ENCODE results near the gene GLB1L3. TPM values are rescaled to one million over a fixed set of nuclear protein-coding genes. Genes with fewer than 3 reads are reported as not detected.

Gene GLB1L3
- total and polyA plus RNA-seq, 2 donors (not counting 3 experiments of a cell fraction or from before 2014, with no cell fraction given), result not detected

DNA sequence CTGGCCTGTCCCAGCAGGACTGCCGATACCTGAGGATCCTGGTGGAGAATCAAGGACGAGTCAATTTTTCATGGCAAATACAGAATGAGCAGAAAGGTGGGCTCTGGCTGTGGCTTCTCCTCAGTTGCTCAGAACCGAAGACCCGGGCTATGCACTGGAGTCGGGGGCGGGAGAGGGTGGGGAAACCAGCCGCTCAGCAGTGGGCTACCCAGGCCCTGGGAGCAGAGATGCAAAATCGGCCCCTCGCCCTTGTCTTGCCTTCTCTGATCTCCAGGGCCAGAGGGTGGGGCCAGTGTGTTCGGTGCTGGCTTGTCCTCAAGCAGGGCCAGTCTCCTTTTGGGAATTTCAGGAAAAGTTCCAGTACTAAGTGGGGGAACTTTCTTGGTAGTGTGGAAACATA is 37.2 kb downstream of the GLB1L3 start:
- H3K79me2 ChIP-seq (ENCODE audit: control insufficient read depth, insufficient read depth, low read length), result no peaks in the 10 kb centered on the region
- no peak overlapping the region for H3K27ac ChIP-seq (ENCODE audit: insufficient read depth, low read depth, low read length)
- ChIA-PET POLR2A (no interaction called here), CTCF (no interaction called here)
- DNase-seq (ENCODE audit: low read depth, low spot score) (no peak), FAIRE-seq (no peak)
- no peaks in the 10 kb centered on the region for H3K36me3 ChIP-seq (ENCODE audit: control insufficient read depth in 2 of 2, extremely low read depth in 1 of 2, insufficient read depth in 2 of 2, low read length in 2 of 2)
- dilution Hi-C loops (cut with MboI; ENCODE audit: extremely low pct_ligation_motif_present, low sequenced_read_pairs) (no loop called here), intact Hi-C loops (cut with micrococcal nuclease) (no loop called here)
- TF ChIP-seq JUN (IDR thresholded peaks at IDR 0.05; ENCODE audit: borderline replicate concordance, insufficient read depth, insufficient read length, low read depth), result no peak
- TF ChIP-seq EZH2 (IDR thresholded peaks at IDR 0.05; ENCODE audit: borderline replicate concordance, low read depth, low read length, severe bottlenecking), result no peak
- TF ChIP-seq, protein P1, sequence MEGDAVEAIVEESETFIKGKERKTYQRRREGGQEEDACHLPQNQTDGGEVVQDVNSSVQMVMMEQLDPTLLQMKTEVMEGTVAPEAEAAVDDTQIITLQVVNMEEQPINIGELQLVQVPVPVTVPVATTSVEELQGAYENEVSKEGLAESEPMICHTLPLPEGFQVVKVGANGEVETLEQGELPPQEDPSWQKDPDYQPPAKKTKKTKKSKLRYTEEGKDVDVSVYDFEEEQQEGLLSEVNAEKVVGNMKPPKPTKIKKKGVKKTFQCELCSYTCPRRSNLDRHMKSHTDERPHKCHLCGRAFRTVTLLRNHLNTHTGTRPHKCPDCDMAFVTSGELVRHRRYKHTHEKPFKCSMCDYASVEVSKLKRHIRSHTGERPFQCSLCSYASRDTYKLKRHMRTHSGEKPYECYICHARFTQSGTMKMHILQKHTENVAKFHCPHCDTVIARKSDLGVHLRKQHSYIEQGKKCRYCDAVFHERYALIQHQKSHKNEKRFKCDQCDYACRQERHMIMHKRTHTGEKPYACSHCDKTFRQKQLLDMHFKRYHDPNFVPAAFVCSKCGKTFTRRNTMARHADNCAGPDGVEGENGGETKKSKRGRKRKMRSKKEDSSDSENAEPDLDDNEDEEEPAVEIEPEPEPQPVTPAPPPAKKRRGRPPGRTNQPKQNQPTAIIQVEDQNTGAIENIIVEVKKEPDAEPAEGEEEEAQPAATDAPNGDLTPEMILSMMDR (IDR thresholded peaks at IDR 0.05; ENCODE audit: extremely low read depth in 1 of 2, insufficient read depth in 1 of 2, low read depth in 1 of 2, low read length in 2 of 2), result no peak
- no peak for TF ChIP-seq POLR2A (IDR thresholded peaks at IDR 0.05; ENCODE audit: low read depth, low read length)
- H3K9me1 ChIP-seq (replicated peaks; ENCODE audit: control insufficient read depth, extremely low read depth, insufficient read depth, low read length), result no peaks in the 10 kb centered on the region
- no peak overlapping the region for H2AFZ ChIP-seq (ENCODE audit: low read depth, low read length)
- BruUV-seq (replicated peaks), result no TSS peak
- H3K27me3 ChIP-seq (ENCODE audit: control insufficient read depth in 2 of 2, insufficient read depth in 2 of 2, low read length in 2 of 2), result no peaks in the 10 kb centered on the region
- no peaks in the 10 kb centered on the region for H3K4me1 ChIP-seq (ENCODE audit: control insufficient read depth, extremely low read depth, insufficient read depth, low read length)
- no peaks in the 10 kb centered on the region for H3K9me3 ChIP-seq (replicated peaks; ENCODE audit: control insufficient read depth, insufficient read depth, low read length)
- H3K9ac ChIP-seq (replicated peaks; ENCODE audit: extremely low read depth, insufficient read depth, low read length), result no peak overlapping the region
- H3K4me2 ChIP-seq (ENCODE audit: insufficient read depth, low read length), result no peak overlapping the region
- no peaks in the 10 kb centered on the region for H4K20me1 ChIP-seq (replicated peaks; ENCODE audit: control insufficient read depth, extremely low read depth, insufficient read depth, low read length)
- H3K4me3 ChIP-seq (replicated peaks in 1 of 3; ENCODE audit: insufficient read depth in 1 of 3, low read depth in 1 of 3, low read length in 3 of 3), result no peak overlapping the region

DNA sequence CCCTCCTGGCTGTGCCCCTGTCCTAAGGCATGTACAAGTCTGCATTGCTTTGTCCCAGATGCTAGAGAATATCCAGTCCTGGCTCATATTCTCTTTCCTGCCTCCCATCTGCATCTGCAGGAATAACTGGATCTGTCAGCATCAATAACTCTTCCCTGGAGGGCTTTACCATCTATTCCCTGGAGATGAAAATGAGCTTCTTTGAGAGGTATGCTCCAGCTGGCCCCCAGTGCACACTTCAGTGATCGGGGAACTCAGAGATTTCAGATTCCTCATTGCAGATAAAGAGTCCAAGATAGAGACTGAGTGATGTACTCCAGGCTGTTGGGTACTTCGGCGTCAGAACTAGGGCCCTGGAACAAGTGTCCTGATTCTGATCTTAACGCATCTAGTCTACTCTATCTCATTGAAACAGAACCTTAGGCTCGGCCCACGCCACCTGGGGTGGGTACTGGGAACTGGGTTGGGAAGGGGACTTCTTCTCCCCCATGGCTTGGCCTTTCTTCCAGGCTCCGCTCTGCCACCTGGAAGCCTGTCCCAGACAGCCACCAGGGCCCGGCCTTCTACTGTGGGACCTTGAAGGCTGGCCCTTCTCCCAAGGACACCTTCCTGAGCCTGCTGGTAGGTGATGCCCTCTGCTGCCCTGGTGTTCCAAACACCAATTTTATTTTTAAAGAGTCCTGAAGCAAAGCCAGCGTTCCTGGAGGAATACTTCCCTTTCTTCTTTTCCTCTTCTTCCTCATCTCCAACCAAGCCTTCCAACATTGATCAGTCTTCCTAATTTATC is 37.8 kb downstream of the GLB1L3 start:
- H3K9me1 ChIP-seq (replicated peaks; ENCODE audit: control insufficient read depth, extremely low read depth, insufficient read depth, low read length), result no peaks in the 10 kb centered on the region
- H3K27ac ChIP-seq (ENCODE audit: insufficient read depth, low read depth, low read length), result no peak overlapping the region
- ChIA-PET CTCF (no interaction called here), POLR2A (no interaction called here)
- H3K9ac ChIP-seq (replicated peaks; ENCODE audit: extremely low read depth, insufficient read depth, low read length), result no peak overlapping the region
- TF ChIP-seq MYC (IDR thresholded peaks at IDR 0.05; ENCODE audit: low read depth, low read length) (no peak), POLR2AphosphoS5 (IDR thresholded peaks at IDR 0.05; ENCODE audit: insufficient read depth, low read depth, low read length) (no peak), EZH2 (IDR thresholded peaks at IDR 0.05; ENCODE audit: borderline replicate concordance, low read depth, low read length, severe bottlenecking) (no peak), POLR2A (IDR thresholded peaks at IDR 0.05; ENCODE audit: low read depth, low read length) (no peak), JUN (IDR thresholded peaks at IDR 0.05; ENCODE audit: borderline replicate concordance, insufficient read depth, insufficient read length, low read depth) (no peak), FOS (IDR thresholded peaks at IDR 0.05; ENCODE audit: borderline replicate concordance, insufficient read depth, low read length) (no peak), GATA2 (IDR thresholded peaks at IDR 0.05; ENCODE audit: insufficient read depth, insufficient read length, low read depth, low read length) (no peak)
- TF ChIP-seq, protein P1 (IDR thresholded peaks at IDR 0.05; ENCODE audit: extremely low read depth in 1 of 2, insufficient read depth in 1 of 2, low read depth in 1 of 2, low read length in 2 of 2), result no peak
- TF ChIP-seq, protein P2, sequence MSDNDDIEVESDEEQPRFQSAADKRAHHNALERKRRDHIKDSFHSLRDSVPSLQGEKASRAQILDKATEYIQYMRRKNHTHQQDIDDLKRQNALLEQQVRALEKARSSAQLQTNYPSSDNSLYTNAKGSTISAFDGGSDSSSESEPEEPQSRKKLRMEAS (IDR thresholded peaks at IDR 0.05; ENCODE audit: insufficient read depth, insufficient read length), result no peak
- dilution Hi-C loops (cut with MboI; ENCODE audit: extremely low pct_ligation_motif_present, low sequenced_read_pairs), result no loop called here
- H3K79me2 ChIP-seq (ENCODE audit: control insufficient read depth, insufficient read depth, low read length), result no peaks in the 10 kb centered on the region
- no peaks in the 10 kb centered on the region for H3K36me3 ChIP-seq (ENCODE audit: control insufficient read depth in 2 of 2, extremely low read depth in 1 of 2, insufficient read depth in 2 of 2, low read length in 2 of 2)
- no peak for DNase-seq (ENCODE audit: low read depth, low spot score)
- intact Hi-C loops (cut with micrococcal nuclease), result no loop called here
- no peaks in the 10 kb centered on the region for H3K27me3 ChIP-seq (ENCODE audit: control insufficient read depth in 2 of 2, insufficient read depth in 2 of 2, low read length in 2 of 2)
- no peaks in the 10 kb centered on the region for H3K4me1 ChIP-seq (ENCODE audit: control insufficient read depth, extremely low read depth, insufficient read depth, low read length)
- BruUV-seq (replicated peaks), result no TSS peak
- no peak overlapping the region for H2AFZ ChIP-seq (ENCODE audit: low read depth, low read length)
- no peak for FAIRE-seq
- H3K4me3 ChIP-seq (replicated peaks in 1 of 3; ENCODE audit: insufficient read depth in 1 of 3, low read depth in 1 of 3, low read length in 3 of 3), result no peak overlapping the region
- no peaks in the 10 kb centered on the region for H4K20me1 ChIP-seq (replicated peaks; ENCODE audit: control insufficient read depth, extremely low read depth, insufficient read depth, low read length)
- H3K9me3 ChIP-seq (replicated peaks; ENCODE audit: control insufficient read depth, insufficient read depth, low read length), result no peaks in the 10 kb centered on the region
- no peak overlapping the region for H3K4me2 ChIP-seq (ENCODE audit: insufficient read depth, low read length)
